ENCODE measurements around the gene FOXC2. TPM values are rescaled to one million over a fixed set of nuclear protein-coding genes. Genes with fewer than 3 reads are reported as not detected.

FOXC2 gene
- total and polyA plus RNA-seq, 9 of the 15 experiments (the other 6 are each of a cell fraction or from before 2014, with no cell fraction given), result 0.01 to 0.11 (median 0.10) TPM; not detected in 5

DNA sequence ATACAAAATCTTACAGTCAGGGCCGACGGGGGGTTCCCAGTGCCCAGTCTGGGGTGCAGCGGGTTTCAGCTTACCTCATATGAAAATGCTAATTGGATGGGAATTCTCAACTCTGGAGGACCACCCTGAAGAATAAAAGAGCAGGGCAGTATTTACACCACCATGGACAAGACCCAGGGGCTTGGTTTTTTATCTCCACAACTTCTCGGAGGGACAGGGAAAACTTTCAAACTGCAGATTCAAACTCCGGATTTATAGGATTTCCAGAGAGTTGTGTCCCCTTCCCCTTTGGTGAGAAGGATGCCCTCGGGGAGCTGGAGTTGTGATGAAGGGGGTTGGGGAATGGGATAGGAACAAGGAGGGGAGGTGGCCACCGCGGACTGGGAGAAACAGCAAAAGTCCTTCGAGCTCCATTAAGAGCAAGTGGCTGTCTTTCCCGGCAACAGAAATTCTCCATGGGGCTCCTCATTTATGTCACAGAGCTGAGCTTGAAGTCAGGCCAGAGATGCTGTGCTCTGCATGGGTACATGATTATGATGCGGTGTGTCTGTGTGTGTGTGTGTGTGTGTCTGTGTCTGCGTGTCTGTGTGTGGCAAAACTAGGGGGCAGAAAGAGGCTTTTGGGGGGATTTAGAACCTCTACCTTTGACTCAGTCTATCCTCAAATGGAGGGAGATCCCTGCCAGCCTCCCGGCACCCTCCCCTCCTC, 27.4 kb downstream of the FOXC2 start:
- H3K4me1 ChIP-seq (replicated peaks in 1 of 2; ENCODE audit: control insufficient read depth in 2 of 2, insufficient read depth in 2 of 2, low read length in 2 of 2), result no peaks in the 10 kb centered on the region
- ATAC-seq (no peak), DNase-seq (ENCODE audit: extremely low read depth in 1 of 4, low spot score in 3 of 4) (no peak), FAIRE-seq (no peak)
- H3K36me3 ChIP-seq (ENCODE audit: control insufficient read depth, insufficient read depth, low read length), result no peaks in the 10 kb centered on the region
- no peak overlapping the region for H2AFZ ChIP-seq (ENCODE audit: low read depth, low read length)
- intact Hi-C loops (cut with micrococcal nuclease), result no loop called here
- ChIA-PET POLR2A (interaction anchor here (0.7 to 1.2 kb wide), 2 partner anchors 9 to 20 kb away, joined by 3 to 5 read pairs; no protein-coding TSS in a partner anchor), CTCF (ENCODE audit: low intra/inter-chr PET ratio) (no interaction called here)
- TF ChIP-seq SAP30 (IDR thresholded peaks at IDR 0.05; ENCODE audit: borderline replicate concordance, insufficient read depth, low read depth, low read length, poor library complexity, severe bottlenecking) (no peak), ZNF12 (CRISPR knock-in tag; IDR thresholded peaks at IDR 0.05) (no peak), HNRNPL (IDR thresholded peaks at IDR 0.05; ENCODE audit: low read depth, low read length) (no peak), KAT7 (CRISPR knock-in tag; IDR thresholded peaks at IDR 0.05; ENCODE audit: borderline replicate concordance) (no peak), TCF7L2 (IDR thresholded peaks at IDR 0.05; ENCODE audit: low read depth, low read length) (no peak), OTX1 (CRISPR knock-in tag; IDR thresholded peaks at IDR 0.05) (no peak), RFX5 (IDR thresholded peaks at IDR 0.05; ENCODE audit: low read depth, low read length) (no peak), MED1 (CRISPR knock-in tag; IDR thresholded peaks at IDR 0.05; ENCODE audit: borderline replicate concordance) (no peak), ADNP (tag; IDR thresholded peaks at IDR 0.05) (no peak)
- TF ChIP-seq, protein P1, sequence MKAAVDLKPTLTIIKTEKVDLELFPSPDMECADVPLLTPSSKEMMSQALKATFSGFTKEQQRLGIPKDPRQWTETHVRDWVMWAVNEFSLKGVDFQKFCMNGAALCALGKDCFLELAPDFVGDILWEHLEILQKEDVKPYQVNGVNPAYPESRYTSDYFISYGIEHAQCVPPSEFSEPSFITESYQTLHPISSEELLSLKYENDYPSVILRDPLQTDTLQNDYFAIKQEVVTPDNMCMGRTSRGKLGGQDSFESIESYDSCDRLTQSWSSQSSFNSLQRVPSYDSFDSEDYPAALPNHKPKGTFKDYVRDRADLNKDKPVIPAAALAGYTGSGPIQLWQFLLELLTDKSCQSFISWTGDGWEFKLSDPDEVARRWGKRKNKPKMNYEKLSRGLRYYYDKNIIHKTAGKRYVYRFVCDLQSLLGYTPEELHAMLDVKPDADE (conservative IDR thresholded peaks at IDR 0.05; ENCODE audit: control insufficient read depth, low read depth, low read length), result no peak
- H3K4me2 ChIP-seq (ENCODE audit: insufficient read depth, low read length), result no peak overlapping the region
- H3K79me2 ChIP-seq (ENCODE audit: control insufficient read depth, insufficient read depth, low read length), result no peaks in the 10 kb centered on the region
- H3K9ac ChIP-seq (ENCODE audit: insufficient read depth in 1 of 2, low read depth in 2 of 2, low read length in 2 of 2), result no peak overlapping the region
- WGBS (ENCODE audit: insufficient coverage, low coverage, missing lambda C conversion rate), result 0% methylated on average over 12 of the region's 13 CpGs
- in situ Hi-C loops (cut with MboI), result no loop called here
- no peaks in the 10 kb centered on the region for H3K9me3 ChIP-seq (replicated peaks; ENCODE audit: control insufficient read depth, insufficient read depth, low read depth, low read length)
- H3K4me3 ChIP-seq, result no peak overlapping the region
- H4K20me1 ChIP-seq (replicated peaks; ENCODE audit: control insufficient read depth, insufficient read depth, low read length), result no peaks in the 10 kb centered on the region
- H3K9me1 ChIP-seq (ENCODE audit: control insufficient read depth, insufficient read depth, low read length), result peaks cover 5% of the 10 kb centered on the region
- peaks cover 17 to 57% of the 10 kb centered on the region in 2 experiments for H3K27me3 ChIP-seq (ENCODE audit: control insufficient read depth in 2 of 2, insufficient read depth in 2 of 2, low read length in 2 of 2)
- no peak overlapping the region for H3K27ac ChIP-seq (ENCODE audit: extremely low read depth, low read depth, low read length)
- BruUV-seq (replicated peaks), result no TSS peak
